D721Med (cell line): ENCODE data around the gene SHROOM3.
"Not testable (repeated sequence)": the region's sequence is repeated elsewhere in the genome, so short reads cannot be mapped to it uniquely, and the experiment has no call there.

Experiments
- DNase-seq: peaks from one replicate; pipeline ENCODE4 v3.0.0; 2011; ENCODE audit warnings: low spot score; ENCODE audit not compliant: insufficient read length
- FAIRE-seq: peaks from 2 replicates; lab custom pipeline; 2011; peaks lifted over from hg19 to GRCh38; lab: Jason Lieb, UNC
- TF ChIP-seq, protein P1 (sequence below): IDR thresholded peaks from 2 replicates; pipeline ENCODE4 v1.5.1; 2012; ENCODE audit warnings: mild to moderate bottlenecking, control low read depth; ENCODE audit not compliant: insufficient read depth; ENCODE audit errors: missing control alignments

Gene SHROOM3

DNA sequence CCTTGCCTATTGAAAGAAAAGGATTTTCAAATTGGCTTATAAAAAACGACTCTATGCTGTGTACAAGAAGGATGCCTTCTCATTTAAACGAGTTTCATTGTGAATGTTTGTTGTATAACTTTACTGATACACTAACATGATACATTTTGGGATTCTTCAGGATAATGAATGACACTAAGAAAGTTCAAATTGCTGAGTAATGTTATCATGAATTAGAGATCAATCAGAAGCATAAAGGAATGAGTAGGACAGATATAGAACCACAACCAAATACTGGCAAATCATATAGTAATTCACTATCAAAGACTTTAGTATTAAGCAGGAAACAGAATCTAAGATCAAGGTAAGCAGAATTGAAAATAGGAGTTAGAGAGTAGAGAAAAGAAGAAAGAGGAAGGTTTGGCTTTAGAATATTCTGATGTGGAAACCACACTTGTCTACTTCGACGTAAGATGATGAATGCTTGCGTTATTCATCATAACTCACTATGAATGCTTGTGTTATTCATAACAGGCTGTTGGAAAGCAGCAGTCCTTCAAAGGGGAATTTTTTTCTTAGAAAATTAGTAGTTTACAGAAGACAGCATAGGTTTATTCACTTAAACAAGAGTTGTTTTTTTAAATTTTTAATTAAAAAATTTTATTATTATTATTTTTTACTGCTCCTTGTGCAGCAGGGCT is 27.4 kb upstream of the SHROOM3 start:
- TF ChIP-seq, protein P1, sequence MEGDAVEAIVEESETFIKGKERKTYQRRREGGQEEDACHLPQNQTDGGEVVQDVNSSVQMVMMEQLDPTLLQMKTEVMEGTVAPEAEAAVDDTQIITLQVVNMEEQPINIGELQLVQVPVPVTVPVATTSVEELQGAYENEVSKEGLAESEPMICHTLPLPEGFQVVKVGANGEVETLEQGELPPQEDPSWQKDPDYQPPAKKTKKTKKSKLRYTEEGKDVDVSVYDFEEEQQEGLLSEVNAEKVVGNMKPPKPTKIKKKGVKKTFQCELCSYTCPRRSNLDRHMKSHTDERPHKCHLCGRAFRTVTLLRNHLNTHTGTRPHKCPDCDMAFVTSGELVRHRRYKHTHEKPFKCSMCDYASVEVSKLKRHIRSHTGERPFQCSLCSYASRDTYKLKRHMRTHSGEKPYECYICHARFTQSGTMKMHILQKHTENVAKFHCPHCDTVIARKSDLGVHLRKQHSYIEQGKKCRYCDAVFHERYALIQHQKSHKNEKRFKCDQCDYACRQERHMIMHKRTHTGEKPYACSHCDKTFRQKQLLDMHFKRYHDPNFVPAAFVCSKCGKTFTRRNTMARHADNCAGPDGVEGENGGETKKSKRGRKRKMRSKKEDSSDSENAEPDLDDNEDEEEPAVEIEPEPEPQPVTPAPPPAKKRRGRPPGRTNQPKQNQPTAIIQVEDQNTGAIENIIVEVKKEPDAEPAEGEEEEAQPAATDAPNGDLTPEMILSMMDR = no peak
- FAIRE-seq (peak; percentile 41), DNase-seq (no peak)

DNA sequence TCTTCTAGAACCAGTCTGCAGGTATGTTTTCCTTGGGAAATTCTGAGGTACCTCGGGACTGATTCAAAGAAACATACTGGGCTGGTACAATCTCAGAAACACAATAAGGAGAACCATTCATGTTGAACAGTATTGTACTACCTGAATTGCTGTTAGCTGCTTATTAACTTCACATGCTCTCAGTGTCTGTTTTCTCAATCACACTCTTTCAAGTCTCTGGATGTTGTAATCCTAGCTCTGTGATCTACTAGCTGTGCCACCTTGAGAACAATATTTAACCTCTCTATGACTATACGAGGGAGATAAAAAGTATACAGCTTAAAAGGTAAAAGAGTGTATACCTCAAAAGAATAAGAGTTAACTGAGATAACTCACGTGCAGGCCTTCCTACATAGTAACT is 24.4 kb upstream of the SHROOM3 start:
- DNase-seq (no peak), FAIRE-seq (no peak)
- TF ChIP-seq, protein P1 = no peak

DNA sequence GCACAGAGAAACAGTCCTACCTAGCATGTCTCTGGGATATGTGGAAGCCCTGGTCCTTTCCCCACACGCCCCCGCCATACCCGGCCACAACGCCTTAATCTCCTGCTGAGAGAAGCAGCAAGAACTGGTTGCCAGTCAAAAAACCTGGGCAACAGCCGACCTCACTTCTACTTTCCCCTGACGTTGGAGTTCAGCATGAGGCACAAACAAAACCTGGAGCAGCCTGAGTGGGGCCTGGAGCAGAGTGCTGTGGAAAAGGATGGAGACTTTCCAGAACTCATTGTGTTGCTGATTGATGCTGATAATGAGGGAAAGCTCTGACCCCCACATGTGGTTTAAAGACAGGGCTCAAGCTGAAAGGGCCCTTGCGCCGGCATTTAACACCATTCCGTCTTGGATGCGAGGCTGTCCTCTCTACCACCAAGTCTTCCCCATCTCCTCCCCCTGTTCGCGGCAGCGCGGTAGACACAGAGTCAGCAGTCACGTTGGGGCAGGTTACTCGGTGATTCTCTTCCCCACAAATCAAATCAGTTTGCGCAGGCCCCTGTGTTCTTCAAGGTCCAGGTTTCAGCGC is 14.8 kb upstream of the SHROOM3 start:
- DNase-seq (no peak), FAIRE-seq (no peak)
- TF ChIP-seq, protein P1 = no peak

- TF ChIP-seq, protein P1 = no peak
- FAIRE-seq = no peak
- DNase-seq = no peak
Measured at GRCh38 chr4:76420762-76421581, 14.1 kb upstream of the SHROOM3 start, which contains the start of gene CCDC158. Gene CCDC158, minus strand, starts transcription at chr4:76421141. Its CDS starts 17,934 bp downstream, at chr4:76403207.

- not testable (repeated sequence) for DNase-seq, FAIRE-seq
Measured at GRCh38 chr4:76423159-76423558, 11.9 kb upstream of the SHROOM3 start.

GRCh38 chr4:76426272-76426671 is 8.8 kb upstream of the SHROOM3 start:
- TF ChIP-seq, protein P1 = peak; percentile 33
- no peak for DNase-seq
- no peak for FAIRE-seq

DNA sequence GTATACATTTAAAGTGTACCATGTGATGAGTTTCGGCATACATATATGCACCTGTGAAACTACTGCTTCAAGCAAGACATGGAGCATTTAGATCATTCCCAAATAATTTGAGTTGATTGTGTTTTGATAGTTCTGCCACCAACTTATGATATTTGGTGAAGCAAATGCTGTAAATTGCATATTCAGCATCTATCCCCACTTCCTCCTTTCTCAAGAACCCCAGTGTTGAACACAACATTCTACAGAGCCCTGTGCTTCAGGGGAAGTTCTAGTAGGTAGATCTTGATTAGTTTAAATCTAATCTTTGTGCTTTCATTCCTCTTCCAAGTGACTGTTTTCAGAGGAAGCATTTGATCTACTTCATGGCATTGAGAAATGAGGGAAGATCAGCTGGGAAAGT is 5.4 kb upstream of the SHROOM3 start:
- DNase-seq (no peak), FAIRE-seq (no peak)
- TF ChIP-seq, protein P1 = no peak
